HL-60 (cell line): ENCODE data around the gene NLK.

ENCODE experiments used
- CTCF ChIP-seq: IDR thresholded peaks from one replicate; pipeline ENCODE4 v1.5.1; 2011; ENCODE audit warnings: low read length, control low read depth, inconsistent platforms; ENCODE audit not compliant: insufficient read depth
- GABPA ChIP-seq: IDR thresholded peaks from 2 replicates; pipeline ENCODE4 v1.6.1; 2012; ENCODE audit warnings: low read depth
- POLR2AphosphoS5 ChIP-seq: IDR thresholded peaks from 2 replicates; pipeline ENCODE4 v1.6.1; 2012; ENCODE audit warnings: low read depth
- REST ChIP-seq: IDR thresholded peaks from 2 replicates; pipeline ENCODE4 v1.6.1; 2012; ENCODE audit warnings: low read depth; ENCODE audit not compliant: insufficient replicate concordance
- SPI1 ChIP-seq: IDR thresholded peaks from 2 replicates; pipeline ENCODE4 v1.6.1; 2012; ENCODE audit warnings: low read depth, mild to moderate bottlenecking, borderline replicate concordance

GRCh38 chr17:28191018-28191417 lies 148.5 kb downstream of the NLK start:
- TF ChIP-seq GABPA (no peak), REST (no peak), POLR2AphosphoS5 (no peak), CTCF (no peak), SPI1 (no peak)
